HG03135 (cell line): ENCODE results near the gene SH3YL1.

ENCODE experiments used
- ATAC-seq: cut with Tn5 transposase; IDR thresholded peaks from one replicate; pipeline ENCODE4 v1.9.1; 2021; ENCODE audit warnings: mild to moderate bottlenecking, moderate library complexity; ENCODE audit not compliant: unreplicated experiment

The SH3YL1 gene

GRCh38 chr2:282371-283263 is 18.8 kb upstream of the SH3YL1 start:
- ATAC-seq, result no peak

- ATAC-seq, result no peak
Observed at GRCh38 chr2:281381-281780, 17.5 kb upstream of the SH3YL1 start.

- no peak for ATAC-seq
Observed at GRCh38 chr2:280650-281110, 16.8 kb upstream of the SH3YL1 start.

- no peak for ATAC-seq
Observed at GRCh38 chr2:279956-280649, 16.3 kb upstream of the SH3YL1 start.

- no peak for ATAC-seq
Observed at GRCh38 chr2:279366-279765, 15.5 kb upstream of the SH3YL1 start.

GRCh38 chr2:278927-279320 is 15.1 kb upstream of the SH3YL1 start:
- ATAC-seq, result no peak

- no peak for ATAC-seq
Observed at GRCh38 chr2:278312-278926, 14.6 kb upstream of the SH3YL1 start.

GRCh38 chr2:275466-275865 is 11.6 kb upstream of the SH3YL1 start:
- ATAC-seq, result peak; percentile 86

GRCh38 chr2:274503-274902 is 10.7 kb upstream of the SH3YL1 start:
- ATAC-seq, result no peak

GRCh38 chr2:273333-273732 is 9.5 kb upstream of the SH3YL1 start:
- no peak for ATAC-seq

- no peak for ATAC-seq
Observed at GRCh38 chr2:271917-272316, 8.1 kb upstream of the SH3YL1 start.

- no peak for ATAC-seq
Observed at GRCh38 chr2:270861-271260, 7.0 kb upstream of the SH3YL1 start.

GRCh38 chr2:269356-270030 is 5.7 kb upstream of the SH3YL1 start:
- no peak for ATAC-seq

GRCh38 chr2:268323-268722 is 4.5 kb upstream of the SH3YL1 start:
- no peak for ATAC-seq

GRCh38 chr2:264493-265468 is 949 bp upstream of the SH3YL1 start, which contains the start of gene ACP1:
TSS of gene ACP1 (plus strand) at chr2:264947. CDS start at chr2:264965, 18 bp downstream.
- ATAC-seq, result peak; percentile 89

GRCh38 chr2:263022-263738 is 652 bp downstream of the SH3YL1 start:
- no peak for ATAC-seq

- ATAC-seq, result no peak
Observed at GRCh38 chr2:262117-262516, 1.7 kb downstream of the SH3YL1 start.

GRCh38 chr2:260507-261161 is 3.2 kb downstream of the SH3YL1 start:
- no peak for ATAC-seq
